OCI-M1 (cell line): ENCODE data around the gene TPGS2.
"Not testable (repeated sequence)": the region's sequence is repeated elsewhere in the genome, so short reads cannot be mapped to it uniquely, and the experiment has no call there.

Experiments used
- DNase-seq: peaks from one replicate; lab custom pipeline; 2025; lab: John Stamatoyannopoulos, UW

TPGS2 gene

DNA sequence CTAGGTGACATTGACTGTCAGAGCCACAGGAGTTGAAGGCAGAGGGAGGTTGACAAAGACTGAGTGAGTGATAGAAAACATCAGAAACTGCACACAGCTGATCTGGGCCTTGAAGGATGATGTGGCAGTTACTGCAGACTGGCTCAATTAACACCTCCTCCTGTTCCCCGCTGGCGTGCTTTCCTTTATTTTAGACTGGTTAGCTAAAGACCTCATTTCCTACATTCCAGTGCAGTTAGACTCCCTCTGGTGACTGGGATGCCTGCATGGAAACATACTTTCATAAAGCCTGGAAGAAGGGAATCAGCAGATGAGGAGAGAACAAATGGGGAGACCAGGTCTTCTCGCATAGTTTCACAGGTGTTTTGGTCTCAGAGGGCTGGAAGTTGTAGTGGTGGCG is 7.1 kb downstream of the TPGS2 start:
- DNase-seq = no peak

DNA sequence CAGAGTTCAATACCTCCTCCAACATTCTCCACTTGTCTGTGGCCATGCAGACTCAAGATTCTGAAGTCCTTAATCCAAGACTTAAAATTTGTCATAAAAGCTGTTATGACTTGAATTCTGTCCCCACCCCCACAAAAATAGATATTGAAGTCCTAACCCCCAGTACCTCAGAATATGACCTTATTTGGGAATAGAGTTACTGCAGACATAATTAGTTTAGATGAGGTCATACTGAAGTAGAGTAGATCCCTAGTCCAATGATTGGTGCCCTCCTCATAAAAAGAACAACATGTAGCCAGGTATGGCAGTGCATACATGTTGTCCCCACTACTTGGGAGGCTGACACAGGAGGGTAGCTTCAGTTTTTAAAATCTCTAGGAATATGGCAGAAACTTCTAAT is 9.2 kb downstream of the TPGS2 start:
- DNase-seq = no peak

DNA sequence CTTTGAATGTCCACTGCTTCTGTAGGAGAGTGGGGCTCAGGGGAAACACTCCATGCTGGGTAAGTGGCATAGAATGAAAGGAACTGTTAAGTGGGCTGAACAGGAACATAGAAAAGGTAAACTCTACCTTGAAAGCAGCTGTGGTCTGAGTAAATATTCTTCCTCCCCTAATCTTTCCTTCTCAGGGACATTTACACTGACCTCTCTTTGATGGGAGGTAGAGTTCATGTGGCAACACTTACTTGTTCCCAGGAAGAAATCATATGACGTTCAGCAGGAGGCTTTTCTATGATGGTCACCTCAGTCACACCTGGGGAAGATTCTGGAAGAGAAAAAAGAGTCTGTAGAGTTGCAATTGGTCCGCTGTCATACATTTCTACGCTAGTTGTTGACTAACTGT is 10.2 kb downstream of the TPGS2 start:
- no peak for DNase-seq

DNA sequence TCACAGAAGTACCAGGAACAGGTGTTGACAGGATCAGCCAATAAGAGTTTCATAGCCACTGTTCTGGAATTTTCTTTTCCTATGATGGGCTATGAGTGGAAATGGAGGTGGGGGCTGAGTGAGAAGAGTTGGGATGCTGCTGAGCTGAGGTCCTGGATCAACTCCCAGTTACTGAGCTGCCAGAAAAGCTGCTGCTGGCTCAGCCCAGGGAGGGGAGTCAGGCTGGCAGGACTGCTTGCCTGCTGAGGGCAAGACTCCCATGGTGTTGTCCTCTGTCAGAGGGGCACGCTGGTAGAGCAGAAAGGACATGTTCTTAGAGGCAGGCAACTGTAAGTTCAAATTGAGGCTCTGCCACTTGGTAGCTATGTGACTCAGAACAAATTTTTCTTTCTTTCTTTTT is 11.8 kb downstream of the TPGS2 start:
- no peak for DNase-seq

DNA sequence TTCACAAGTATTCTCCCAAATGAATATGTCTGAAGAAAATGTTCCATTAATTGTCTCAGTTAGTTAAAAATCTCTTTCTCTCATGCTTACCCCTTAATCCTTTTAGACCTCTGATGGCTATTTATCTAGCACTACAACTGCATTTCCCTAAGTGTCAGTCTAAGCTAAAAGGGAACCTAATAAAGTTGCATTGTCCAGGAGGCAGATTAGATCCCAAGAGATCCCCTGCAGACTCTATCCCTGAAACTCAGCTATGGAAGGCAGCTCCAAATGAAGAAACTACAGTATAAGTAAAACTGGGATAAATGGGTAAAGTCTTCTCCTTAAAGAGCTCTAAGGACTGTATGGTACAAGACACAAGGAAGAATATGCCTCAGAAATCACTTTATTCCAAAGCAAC is 12.7 kb downstream of the TPGS2 start:
- DNase-seq = not testable (repeated sequence)

DNA sequence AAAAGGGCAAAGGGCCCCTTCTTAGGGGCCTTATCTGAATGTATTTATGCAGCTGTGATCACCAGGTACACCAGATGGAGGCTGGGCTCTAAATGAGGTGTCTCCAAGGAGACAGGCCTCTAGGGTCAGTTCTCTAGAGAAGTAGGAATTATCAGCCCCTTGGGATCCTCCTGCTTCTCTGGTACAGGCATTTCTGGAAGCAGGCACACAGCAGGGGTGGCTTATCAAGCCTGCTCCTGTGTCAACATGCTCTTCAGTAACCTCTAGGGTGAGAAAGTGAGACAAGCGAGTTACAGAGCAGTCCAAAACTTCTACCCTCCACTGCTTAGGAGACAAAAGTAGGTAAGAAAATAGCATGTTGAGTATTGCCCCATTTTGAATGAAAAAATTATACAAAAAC is 13.8 kb downstream of the TPGS2 start:
- peak; percentile 11 for DNase-seq

DNA sequence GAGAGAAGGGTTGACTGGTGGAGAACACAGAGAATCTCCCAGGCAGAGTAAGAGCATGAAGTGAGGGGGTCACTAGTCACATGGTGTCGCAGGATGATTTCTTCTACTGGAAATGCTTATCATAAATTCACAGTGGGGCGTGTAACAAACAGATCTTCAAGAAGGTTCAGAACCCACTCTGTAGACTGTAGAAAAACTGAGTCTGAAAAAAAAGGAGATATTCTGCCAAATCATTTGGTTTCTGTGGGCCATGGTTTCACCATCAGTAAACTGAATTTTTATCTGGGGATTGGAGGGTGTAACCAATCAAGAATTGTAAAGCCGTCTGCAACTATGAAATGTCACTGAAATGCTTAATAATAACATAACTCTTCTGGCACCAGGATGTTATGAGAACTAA is 15.0 kb downstream of the TPGS2 start:
- DNase-seq = peak; percentile 77

DNA sequence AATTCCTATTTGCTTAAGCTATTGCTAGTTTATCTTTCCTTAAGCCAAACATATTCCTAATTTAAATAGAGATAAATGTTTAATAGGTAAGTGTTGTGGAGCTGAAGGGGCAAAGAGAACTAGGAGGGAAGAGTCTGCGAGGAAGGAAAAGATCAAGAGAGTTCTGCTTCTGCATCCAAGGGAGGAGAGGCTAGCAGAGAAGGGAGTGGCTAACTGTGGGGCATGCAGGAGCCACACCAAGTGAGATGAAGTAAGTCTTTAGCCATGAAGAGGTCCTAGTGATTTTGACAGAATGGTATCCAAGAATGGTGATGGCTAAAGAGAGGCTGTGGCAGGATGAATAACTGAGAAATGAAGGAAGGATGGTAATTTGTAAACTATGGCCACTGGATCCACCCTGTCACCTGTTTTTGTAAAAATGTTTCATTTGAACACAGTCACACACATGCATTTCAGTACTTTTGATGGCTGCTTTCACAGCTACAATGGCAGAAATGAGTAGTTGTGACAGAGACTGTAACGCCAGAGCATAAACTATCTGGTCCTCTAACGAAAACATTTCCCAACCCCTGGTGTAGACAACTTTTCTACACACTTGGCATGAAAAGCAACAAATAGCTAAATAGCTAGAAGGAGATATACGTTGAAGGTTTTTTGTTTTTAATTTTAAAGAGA is 15.6 kb downstream of the TPGS2 start:
- no peak for DNase-seq

DNA sequence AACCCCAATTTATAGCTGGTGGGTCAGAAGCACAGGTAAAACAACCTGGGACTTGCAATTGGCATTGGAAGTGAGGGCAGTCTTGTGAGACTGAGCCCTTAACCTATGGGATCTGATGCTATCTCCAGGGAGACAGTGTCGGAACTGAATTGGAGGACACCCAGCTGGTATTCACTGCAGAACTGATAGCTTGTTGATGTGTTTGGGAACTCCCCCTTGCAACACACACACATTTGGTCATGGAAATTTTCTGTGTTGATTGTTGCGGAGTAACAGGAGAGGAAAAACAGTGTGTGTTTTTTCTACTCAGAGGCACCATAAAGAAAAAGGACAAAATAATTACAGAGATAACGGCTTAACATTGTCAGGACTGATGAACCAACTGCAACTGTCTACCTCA is 16.1 kb downstream of the TPGS2 start:
- no peak for DNase-seq

DNA sequence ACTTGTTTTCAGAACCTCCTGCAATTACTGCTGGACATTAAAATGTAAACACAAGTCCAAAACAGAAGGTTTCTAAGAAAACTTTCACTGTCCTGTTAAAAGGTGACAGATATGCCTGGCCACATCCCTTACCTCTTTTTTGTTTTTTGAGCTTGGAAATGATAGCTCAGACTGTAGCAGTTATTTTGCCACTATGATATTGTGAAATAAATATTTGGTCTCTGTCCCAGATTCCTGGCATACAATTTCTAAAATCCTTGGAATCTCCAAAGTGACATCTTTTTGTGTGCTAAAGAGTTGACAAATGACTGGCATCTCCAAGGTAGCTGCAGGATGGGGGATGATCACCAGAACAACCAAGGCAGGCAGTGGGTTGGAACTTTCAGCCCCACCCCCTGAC is 16.8 kb downstream of the TPGS2 start:
- DNase-seq = no peak

DNA sequence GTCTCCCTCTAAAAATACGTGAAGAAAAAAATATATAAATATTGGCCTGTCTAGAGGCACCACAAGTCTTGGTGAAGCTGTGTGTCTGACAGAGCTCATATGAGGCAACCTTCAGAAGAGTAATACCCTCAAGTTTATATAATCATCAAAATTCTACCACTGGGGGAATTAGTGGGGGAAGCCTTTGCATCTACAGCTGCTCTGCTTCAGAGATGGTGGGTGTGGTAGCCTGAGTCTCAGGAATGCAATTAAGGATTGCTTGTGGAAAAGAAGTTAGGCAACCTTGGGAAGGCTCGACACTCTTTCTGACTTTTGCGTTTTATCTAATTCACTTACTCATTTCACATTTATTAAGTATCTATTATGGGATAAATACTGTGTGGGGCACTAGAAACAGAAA is 17.4 kb downstream of the TPGS2 start:
- no peak for DNase-seq

DNA sequence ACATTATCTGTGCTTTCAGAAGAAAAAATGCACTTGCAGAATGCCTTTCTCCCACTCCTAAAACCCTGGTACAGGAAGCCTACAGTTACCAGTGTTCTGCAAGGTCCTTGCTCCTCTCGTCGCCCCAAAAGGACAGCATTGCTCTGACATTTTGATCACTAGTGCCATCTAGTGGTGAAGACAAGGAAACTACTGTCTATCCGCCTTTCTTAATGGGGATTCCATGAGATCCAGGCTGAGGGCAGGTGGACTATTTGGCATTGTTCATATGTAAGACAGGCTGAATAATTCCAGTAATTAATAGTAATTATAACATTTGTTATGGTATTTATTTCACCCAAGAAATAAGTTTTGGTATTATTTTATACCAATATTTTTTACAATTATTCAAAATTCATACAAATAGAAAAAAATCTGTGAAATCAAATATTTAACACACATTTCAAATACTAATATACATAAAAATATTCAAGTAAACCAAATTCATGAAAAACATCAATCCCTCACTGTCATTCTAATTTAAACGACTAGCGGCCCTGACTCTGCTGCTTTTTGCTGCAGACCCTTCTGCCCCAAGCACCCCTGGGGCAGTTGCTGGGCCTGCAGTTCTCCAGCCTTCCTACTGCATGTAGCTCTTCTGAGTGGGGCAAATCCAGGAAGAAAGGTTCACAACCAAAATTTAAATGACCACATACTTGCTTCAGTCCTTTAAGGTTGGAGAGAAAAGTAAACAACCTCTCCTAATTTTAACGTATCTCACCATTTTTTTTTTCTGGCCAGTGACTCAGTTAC is 19.0 kb downstream of the TPGS2 start:
- peak; percentile 75 for DNase-seq

DNA sequence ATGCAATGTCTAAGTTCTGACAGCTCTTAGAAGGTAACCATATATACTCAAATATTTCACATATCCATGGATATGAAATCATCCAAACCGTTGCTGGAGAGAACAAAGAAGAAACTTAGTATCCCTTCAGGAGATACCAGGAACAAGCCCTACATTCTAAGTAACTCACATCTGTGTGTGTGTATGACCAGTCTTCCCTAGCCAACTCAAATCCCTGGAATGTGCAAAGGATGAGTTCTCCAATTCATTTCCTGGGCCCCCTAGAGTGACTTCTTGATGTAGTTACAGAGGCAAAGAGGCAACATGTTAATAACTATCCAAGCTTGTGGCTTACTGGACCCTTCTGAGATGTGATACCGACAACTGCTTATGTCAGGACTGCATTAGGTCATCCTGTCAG is 20.1 kb downstream of the TPGS2 start:
- DNase-seq = no peak

DNA sequence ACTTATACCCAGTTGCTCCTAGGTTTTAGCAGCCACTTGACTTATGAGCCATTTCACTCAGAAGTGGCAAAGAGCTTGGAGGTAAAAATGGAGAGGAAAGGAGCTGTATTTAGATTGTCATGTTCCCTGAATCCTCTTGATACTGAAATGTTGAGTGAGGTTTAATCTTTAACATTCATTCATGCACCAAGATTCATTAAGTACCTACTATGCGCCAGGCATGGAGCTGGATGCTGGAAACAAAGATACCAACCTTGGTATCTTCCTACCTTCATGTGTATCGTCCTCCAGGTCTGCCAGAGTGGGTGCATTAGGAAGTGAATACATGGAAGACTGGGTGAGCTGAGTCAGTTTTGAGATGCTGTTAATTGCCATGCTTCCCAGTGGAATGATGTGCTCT is 23.7 kb downstream of the TPGS2 start:
- DNase-seq = no peak

DNA sequence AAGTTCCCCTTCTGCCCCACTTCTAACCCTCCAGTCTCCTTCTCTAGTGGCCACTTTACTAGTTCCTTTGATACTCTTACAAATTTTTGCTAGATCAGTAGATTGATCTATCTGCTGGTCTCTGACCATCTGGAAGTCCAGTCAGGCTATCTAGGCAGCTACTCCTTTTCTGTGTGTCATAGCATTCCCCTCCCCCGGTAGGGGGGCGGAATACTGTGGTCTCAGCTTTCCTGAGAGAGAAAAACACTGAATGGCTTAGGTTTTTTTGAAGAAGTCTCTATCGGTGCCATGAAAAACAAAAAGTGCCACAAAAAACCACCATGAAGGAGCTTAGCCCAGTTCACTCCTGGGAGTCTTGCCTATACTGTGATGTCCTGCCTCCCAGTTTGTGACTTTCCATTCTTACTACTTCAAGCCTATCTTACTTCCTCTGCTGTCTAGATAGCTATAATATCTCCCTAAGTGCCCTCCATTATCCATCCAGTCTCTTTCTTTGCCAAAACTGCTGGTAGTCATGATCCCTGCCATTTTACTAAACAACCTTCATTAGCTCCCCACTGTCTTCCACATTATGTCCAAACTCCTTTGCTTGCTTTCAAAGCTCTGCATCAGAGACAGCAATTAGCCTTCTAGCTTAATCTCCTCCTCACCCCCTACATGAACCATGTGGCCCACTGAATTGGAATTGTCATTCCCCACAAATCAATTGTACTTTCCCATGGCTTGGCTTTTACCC is 29.9 kb downstream of the TPGS2 start:
- peak; percentile 16 for DNase-seq

DNA sequence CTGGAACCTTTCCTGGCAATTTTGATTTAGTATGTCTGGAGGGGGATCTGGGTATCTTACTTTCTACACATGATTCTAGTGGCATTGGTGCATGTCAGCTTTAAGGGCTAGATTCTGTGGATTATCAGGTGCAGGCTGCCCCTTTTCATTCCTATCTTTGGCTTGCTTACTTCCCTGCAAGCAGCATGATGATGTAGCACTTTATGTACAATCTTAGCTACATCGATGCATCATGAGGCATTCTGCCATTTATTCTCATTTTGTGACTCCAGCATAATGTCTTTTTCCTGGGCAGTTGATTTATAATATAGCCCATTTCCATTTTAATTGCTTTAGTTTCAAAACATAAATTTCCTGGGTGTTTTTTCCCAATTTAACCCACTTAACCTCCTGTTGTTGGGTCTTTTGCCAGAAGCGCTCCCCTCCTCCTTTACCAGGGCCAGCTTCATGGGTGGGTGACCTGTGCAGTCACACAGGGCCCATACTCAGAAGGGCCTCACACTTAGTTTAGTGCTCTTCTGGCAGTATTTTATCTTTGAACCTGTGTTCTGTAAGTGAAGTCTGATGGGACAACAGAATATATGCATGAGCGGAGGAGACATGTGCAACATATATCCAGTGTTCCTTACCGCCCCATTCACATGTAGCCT is 36.0 kb downstream of the TPGS2 start:
- no peak for DNase-seq

DNA sequence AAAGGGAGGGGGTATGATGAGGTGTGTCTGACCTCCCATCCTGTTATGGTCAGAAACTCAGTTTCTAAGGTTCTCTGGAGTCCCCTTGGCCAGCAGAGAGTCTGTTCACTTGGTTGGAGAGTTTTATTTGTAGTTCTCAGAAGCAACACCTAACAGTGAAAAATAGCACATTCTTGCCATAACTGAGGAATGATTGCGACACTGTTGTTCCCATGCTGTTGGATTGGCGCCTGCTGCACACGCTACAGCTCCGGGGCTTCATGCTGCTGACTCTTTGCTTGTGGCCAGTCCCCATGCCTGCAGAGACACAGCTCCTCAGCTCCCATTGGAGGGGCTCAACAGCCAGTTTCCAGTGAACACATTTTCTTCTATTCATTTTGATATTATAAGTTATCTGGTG is 42.1 kb downstream of the TPGS2 start:
- no peak for DNase-seq

DNA sequence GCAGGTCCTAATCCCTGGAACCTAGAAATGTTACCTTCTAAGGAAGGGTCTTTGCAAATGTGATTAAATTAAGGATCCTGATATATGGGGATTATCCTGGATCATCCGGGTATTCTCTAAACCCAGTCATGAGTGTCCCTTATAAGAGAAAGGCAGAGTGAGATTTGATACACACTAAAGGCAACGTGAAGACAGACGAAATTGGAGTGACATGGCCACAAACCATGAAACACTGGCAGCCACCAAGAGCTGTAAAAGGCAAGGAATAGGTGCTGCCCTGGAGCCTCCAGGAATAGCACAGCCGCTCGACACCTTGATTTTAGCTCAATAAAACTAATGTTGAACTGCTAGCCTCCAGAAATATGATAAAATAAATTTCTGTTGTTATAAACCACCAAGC is 45.0 kb downstream of the TPGS2 start:
- DNase-seq = no peak

DNA sequence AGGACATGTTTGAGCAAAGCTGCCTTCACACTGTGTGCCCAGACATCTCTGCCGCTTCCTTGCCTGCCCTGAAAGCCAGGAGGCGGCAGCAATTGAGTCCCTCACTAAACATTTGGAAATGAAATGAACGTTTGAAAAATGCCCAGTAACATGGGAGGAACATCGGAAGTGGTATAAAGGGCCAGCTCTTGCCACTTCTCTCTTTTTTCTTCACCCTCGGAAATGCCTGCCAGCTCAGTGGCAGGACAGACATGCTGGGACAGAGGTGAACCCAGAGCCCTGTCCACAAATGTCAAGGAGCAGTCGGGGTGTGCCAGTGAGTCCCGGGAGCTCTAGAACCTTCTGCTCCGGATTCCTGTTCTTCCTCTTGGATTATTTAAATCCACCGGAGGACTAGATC is 46.1 kb downstream of the TPGS2 start:
- no peak for DNase-seq

DNA sequence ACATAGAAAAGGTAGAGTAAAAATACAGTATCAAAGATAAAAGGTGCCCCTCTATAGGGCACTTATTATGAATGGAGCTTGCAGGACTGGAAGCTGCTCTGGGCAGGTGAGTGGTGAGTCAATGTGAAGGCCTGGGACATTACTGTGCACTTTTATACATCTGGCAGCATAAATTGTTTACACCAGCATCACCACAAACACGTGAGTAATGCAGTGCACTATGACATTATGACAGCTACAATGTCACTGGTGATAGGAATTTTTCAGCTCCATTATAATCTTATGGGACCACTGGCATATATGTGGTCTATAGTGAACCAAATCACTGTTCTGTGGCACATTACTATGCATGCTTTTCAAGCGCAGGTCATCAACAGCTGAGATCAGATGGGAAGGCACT is 48.1 kb downstream of the TPGS2 start:
- DNase-seq = no peak

DNA sequence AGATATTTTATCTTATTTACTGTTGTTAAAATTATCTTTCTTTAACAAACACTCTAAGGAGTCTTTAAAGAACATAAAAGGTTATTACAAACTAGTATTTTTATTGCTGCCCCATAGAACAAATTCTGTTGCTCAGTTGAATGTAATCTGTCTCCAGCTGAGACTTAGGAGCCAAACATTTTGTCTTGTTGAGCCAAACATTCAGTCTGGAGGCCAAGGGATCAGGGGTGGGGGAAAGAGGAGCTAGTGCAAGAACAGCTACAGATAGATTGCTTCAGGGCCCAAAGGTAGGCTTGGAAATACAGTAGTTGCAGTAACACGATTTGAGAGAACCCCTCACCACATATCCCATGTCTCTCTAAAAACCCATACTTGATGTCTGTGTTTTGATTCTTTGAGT is 51.2 kb downstream of the TPGS2 start:
- DNase-seq = no peak

DNA sequence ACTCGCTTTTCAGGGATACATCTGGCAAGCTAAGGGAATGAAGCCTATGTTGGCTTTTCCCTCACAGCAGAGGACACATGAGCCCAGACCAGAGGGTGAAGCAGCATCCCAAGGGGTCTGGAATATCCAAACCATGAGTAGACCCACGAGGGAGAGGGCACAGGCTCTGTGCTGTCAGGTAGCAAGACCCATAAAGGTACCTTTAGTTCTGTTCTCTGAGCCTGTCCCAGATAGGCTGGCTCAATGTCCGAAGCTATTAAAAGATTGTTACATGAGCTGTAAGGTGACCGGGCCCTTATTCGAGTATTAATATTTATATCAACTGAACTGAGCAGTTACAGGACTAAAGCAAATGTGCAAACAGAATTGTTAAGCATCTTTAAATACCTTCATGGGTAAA is 52.2 kb downstream of the TPGS2 start:
- DNase-seq = no peak

DNA sequence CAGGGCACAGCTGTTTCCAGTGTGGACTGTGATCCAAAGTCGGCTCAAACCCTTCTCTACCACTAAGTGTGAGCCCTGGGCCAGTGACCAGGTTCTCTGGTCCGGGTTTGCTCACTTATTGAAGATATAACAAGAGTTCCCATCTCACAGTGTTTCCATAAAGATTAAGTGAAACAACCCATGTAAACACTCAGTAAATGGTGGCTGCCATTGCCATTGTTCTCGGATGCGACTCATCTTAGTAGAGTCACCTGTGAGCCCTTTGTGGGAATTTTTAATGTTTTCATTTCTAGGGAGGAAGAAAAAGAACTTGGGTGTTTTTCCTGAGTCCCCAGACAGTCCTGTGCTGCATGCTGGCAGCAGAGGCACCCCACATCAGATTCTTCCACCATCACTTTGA is 53.4 kb downstream of the TPGS2 start:
- no peak for DNase-seq
